ENCODE data around the gene ARMCX5. TPM values are rescaled to one million over a fixed set of nuclear protein-coding genes. Genes with fewer than 3 reads are reported as not detected.

Gene ARMCX5
- total RNA-seq, result 8.4 TPM

DNA sequence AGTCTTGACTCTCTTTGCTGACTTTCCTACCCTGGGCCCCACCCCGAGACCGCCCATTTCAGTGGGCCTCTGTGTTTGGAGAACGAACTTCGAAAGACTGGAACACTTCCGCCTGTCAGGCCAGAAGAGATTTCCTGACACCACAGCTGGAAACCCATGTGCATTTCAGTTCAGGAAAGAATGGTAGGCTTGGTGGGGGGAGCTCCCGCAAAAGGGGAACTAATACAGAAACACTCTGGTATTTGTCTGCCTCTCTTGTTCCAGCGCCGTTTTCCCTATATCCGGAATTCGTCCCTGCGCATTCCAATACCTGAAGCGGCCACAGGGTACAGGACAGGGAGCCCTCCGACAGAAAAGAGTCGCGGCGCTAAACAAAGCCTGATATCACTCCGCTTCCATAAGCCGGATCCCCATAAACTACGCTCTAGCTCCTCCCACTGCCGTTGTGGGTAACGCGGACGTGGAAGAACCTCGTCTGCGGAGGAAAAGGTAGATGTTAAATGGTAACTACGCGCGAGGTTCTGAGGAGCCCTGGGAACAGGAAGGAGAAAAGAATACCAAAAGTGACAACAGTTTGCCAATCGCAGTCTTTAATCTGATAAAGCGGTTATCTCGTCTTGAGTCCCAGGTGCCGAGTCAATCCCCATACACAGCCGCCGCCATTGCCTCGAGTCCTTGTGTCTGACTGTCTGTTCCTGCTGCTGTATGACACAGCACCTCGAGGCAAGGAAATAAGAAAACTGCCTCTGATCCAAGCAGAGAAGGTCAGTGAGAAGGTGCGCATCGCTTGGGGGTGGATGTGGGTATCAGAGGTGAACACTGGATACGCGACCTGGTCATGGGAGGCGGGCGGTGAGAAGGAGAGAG, at the start of gene ARMCX5:
Gene ARMCX5, plus strand, starts transcription at position 432 of the 867 bp plus-strand sequence. CDS start 2,627 bp downstream, outside the sequence.
- peak within 1 kb of the TSS; percentile 68 for H3K27ac ChIP-seq (ENCODE audit: low read depth, low read length)
- peaks cover 0 to 13% (median 5%) of the 10 kb centered on the region in 3 donors for H3K36me3 ChIP-seq (ENCODE audit: control insufficient read depth in 3 of 3, insufficient read depth in 3 of 3, low read length in 3 of 3)
- H3K27me3 ChIP-seq (ENCODE audit: control insufficient read depth in 3 of 3, insufficient read depth in 3 of 3, low read length in 3 of 3), result no peaks in the 10 kb centered on the region
- peak within 1 kb of the TSS; percentile 89 to 95 (median 93) for H3K4me3 ChIP-seq (ENCODE audit: low read length in 3 of 3)
- peaks cover 0 to 11% (median 0%) of the 10 kb centered on the region in 3 donors for H3K4me1 ChIP-seq (ENCODE audit: control insufficient read depth in 3 of 3, insufficient read depth in 3 of 3, low read length in 3 of 3)
- H3K9me3 ChIP-seq (ENCODE audit: control insufficient read depth in 3 of 3, low read length in 3 of 3), result no peaks in the 10 kb centered on the region
- H3K9ac ChIP-seq (ENCODE audit: low read depth in 1 of 3, low read length in 3 of 3), result peak within 1 kb of the TSS; percentile 69 to 85 (median 77)

DNA sequence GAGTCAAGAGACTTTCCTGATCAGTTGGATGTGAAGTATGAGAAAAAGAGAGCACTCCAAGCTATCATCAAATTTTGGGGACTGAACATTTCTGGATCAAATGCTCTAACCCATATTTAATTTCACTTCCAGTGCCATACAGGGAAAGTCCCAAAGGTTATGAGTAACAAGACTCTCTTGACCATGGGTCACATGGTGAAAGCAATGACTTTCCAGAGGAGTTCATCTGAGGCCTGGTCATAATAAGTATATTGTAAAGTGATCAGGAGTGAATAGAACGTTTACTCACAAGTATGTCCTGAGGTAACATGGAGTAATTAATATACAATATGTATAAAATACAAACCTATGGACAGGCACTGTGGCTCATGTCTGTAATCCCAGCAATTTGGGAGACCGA, 40.7 kb upstream of the ARMCX5 start:
- Histone ChIP-seq H3K9me3 (ENCODE audit: control insufficient read depth in 3 of 3, low read length in 3 of 3) (no peaks in the 10 kb centered on the region), H3K36me3 (ENCODE audit: control insufficient read depth in 3 of 3, insufficient read depth in 3 of 3, low read length in 3 of 3) (no peaks in the 10 kb centered on the region), H3K27ac (ENCODE audit: low read depth, low read length) (no peak overlapping the region), H3K4me3 (ENCODE audit: low read length in 3 of 3) (no peak overlapping the region), H3K27me3 (ENCODE audit: control insufficient read depth in 3 of 3, insufficient read depth in 3 of 3, low read length in 3 of 3) (no peaks in the 10 kb centered on the region), H3K9ac (ENCODE audit: low read depth in 1 of 3, low read length in 3 of 3) (no peak overlapping the region), H3K4me1 (ENCODE audit: control insufficient read depth in 3 of 3, insufficient read depth in 3 of 3, low read length in 3 of 3) (no peaks in the 10 kb centered on the region)

DNA sequence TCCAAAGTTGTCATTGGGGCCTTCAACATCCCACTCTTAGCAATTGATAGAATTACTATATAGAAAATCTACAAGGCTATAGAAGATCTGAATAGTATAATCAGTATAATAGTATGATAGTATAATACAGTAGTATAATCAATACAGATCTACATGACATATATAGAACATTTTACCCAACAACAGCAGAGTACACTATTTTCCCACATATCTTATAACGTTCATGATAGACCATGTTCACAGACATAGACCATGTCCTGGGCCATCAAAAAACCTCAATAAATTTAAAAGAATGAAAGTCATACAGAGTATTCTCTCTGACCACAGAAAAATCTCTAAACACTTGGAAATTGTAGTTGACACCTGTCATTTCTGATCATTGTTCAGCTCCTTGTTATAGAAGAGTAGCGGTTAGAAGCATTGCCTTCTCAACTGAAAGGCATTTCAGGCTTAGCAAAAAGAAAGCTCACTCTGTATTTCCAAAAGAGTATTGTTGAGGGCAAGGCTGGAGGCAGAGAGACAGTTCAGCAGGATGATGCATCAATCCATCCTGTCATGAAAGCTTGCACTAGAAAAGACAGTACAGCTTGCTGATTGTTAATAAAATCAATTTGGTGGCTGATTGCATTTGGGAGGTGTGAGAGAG, 38.8 kb upstream of the ARMCX5 start:
- H3K27ac ChIP-seq (ENCODE audit: low read depth, low read length), result no peak overlapping the region
- H3K9ac ChIP-seq (ENCODE audit: low read depth in 1 of 3, low read length in 3 of 3), result no peak overlapping the region
- H3K36me3 ChIP-seq (ENCODE audit: control insufficient read depth in 3 of 3, insufficient read depth in 3 of 3, low read length in 3 of 3), result no peaks in the 10 kb centered on the region
- no peak overlapping the region for H3K4me3 ChIP-seq (ENCODE audit: low read length in 3 of 3)
- no peaks in the 10 kb centered on the region for H3K4me1 ChIP-seq (ENCODE audit: control insufficient read depth in 3 of 3, insufficient read depth in 3 of 3, low read length in 3 of 3)
- no peaks in the 10 kb centered on the region for H3K9me3 ChIP-seq (ENCODE audit: control insufficient read depth in 3 of 3, low read length in 3 of 3)
- no peaks in the 10 kb centered on the region for H3K27me3 ChIP-seq (ENCODE audit: control insufficient read depth in 3 of 3, insufficient read depth in 3 of 3, low read length in 3 of 3)

DNA sequence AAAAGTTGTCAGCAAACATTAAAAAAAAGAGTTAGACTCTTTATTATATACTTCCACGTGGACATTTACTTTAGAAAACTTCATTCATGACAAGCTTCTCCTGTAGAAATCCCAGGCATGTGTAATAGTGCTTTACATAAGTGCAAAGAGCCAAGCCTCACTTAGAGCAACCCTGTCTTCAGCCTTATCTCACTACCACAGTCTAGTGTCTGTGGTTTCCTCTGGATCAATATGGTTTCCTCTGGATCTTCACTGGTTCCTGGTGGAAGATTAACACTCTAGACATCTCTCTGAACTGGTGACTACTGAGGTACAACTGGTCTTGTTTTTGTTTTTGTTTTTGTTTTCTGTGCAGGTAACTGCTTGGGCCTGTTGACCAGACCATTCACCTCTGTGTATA, 18.4 kb upstream of the ARMCX5 start:
- Histone ChIP-seq H3K27me3 (ENCODE audit: control insufficient read depth in 3 of 3, insufficient read depth in 3 of 3, low read length in 3 of 3) (no peaks in the 10 kb centered on the region), H3K4me3 (ENCODE audit: low read length in 3 of 3) (no peak overlapping the region), H3K36me3 (ENCODE audit: control insufficient read depth in 3 of 3, insufficient read depth in 3 of 3, low read length in 3 of 3) (no peaks in the 10 kb centered on the region), H3K4me1 (ENCODE audit: control insufficient read depth in 3 of 3, insufficient read depth in 3 of 3, low read length in 3 of 3) (no peaks in the 10 kb centered on the region), H3K9ac (ENCODE audit: low read depth in 1 of 3, low read length in 3 of 3) (no peak overlapping the region), H3K27ac (ENCODE audit: low read depth, low read length) (no peak overlapping the region), H3K9me3 (ENCODE audit: control insufficient read depth in 3 of 3, low read length in 3 of 3) (no peaks in the 10 kb centered on the region)

DNA sequence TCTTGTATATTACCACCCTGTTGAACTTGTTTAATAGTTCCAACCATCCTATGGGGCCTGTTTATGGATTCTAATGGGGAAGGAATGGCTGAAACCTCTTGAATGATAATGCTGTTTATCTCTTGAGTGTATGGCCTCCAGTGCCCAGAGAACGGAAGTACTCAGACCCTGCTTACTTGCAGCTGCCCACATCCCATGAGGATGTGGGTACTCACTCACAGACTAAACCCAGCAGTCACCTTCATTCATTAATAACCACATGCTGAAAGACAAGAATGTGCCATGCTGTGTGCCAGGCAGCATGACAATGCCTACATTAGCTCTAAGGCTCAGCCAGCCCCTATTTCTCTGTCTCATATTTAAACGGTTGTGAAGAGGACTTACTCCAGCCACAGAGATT, 5.9 kb upstream of the ARMCX5 start:
- Histone ChIP-seq H3K4me3 (ENCODE audit: low read length in 3 of 3) (no peak overlapping the region), H3K9me3 (ENCODE audit: control insufficient read depth in 3 of 3, low read length in 3 of 3) (no peaks in the 10 kb centered on the region), H3K27me3 (ENCODE audit: control insufficient read depth in 3 of 3, insufficient read depth in 3 of 3, low read length in 3 of 3) (no peaks in the 10 kb centered on the region), H3K27ac (ENCODE audit: low read depth, low read length) (no peak overlapping the region), H3K4me1 (ENCODE audit: control insufficient read depth in 3 of 3, insufficient read depth in 3 of 3, low read length in 3 of 3) (peaks cover 0 to under 1% (median 0%) of the 10 kb centered on the region in 3 donors), H3K36me3 (ENCODE audit: control insufficient read depth in 3 of 3, insufficient read depth in 3 of 3, low read length in 3 of 3) (no peaks in the 10 kb centered on the region), H3K9ac (ENCODE audit: low read depth in 1 of 3, low read length in 3 of 3) (no peak overlapping the region)

DNA sequence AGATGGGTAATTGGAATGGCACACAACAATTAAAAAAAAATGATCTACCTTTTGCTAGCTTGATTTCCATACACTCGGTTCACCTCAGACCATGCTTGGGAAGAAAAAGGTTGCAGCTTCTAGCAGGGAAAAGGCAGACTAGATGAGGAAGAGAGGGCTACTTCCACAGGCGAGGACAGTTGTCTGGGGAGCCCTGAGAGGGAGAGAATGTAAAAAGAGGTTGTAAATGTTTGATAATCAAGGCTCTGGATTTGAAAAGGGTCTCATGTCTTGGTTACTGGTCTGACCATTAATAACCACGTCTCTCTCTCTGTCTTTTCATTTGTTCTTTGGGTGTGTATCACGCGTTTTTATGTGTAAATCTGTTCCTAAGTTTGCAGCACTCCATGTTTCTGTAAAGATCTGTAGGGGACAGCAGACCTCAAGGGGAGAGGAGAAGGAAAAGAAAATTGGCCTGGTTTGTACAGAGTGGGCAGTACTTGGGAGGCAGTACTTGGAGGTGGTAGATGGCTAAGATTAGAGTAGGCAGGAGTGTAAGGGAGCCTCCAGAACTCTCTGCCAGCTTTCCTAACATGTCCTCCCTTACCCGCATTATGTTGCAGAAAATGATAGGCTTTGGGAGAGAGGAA, 750 bp downstream of the ARMCX5 start:
- Histone ChIP-seq H3K36me3 (ENCODE audit: control insufficient read depth in 3 of 3, insufficient read depth in 3 of 3, low read length in 3 of 3) (peaks cover 0 to 13% (median 5%) of the 10 kb centered on the region in 3 donors), H3K9ac (ENCODE audit: low read depth in 1 of 3, low read length in 3 of 3) (peak overlapping the region; percentile 69 to 85 (median 77)), H3K27ac (ENCODE audit: low read depth, low read length) (peak overlapping the region; percentile 68), H3K27me3 (ENCODE audit: control insufficient read depth in 3 of 3, insufficient read depth in 3 of 3, low read length in 3 of 3) (no peaks in the 10 kb centered on the region), H3K4me3 (ENCODE audit: low read length in 3 of 3) (peak overlapping the region; percentile 89 to 95 (median 93)), H3K4me1 (ENCODE audit: control insufficient read depth in 3 of 3, insufficient read depth in 3 of 3, low read length in 3 of 3) (peaks cover 0 to 11% (median 0%) of the 10 kb centered on the region in 3 donors), H3K9me3 (ENCODE audit: control insufficient read depth in 3 of 3, low read length in 3 of 3) (no peaks in the 10 kb centered on the region)

DNA sequence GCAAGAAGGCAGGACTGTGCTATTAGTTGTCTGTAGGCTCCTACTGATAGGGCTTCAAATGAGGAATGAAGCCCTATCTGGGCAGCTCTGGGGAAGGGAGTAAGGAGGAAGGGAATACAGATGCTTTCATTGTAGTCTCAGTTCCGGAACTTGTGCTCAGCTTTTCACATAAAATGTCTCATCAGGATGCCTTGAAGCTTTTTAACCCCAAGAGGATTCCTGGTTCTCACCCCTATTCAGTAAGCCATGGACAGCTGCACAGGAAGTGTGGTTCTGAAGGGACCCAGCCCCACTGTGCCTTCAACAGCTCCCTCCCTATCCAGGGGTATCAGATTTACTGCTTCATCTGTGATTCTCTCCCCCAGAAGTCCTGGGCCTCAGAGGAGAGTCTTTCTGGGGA, 5.0 kb downstream of the ARMCX5 start:
- Histone ChIP-seq H3K36me3 (ENCODE audit: control insufficient read depth in 3 of 3, insufficient read depth in 3 of 3, low read length in 3 of 3) (peaks cover 0 to 16% (median 5%) of the 10 kb centered on the region in 3 donors), H3K4me1 (ENCODE audit: control insufficient read depth in 3 of 3, insufficient read depth in 3 of 3, low read length in 3 of 3) (peaks cover 0 to 7% (median 0%) of the 10 kb centered on the region in 3 donors), H3K27ac (ENCODE audit: low read depth, low read length) (no peak overlapping the region), H3K4me3 (ENCODE audit: low read length in 3 of 3) (no peak overlapping the region), H3K9me3 (ENCODE audit: control insufficient read depth in 3 of 3, low read length in 3 of 3) (no peaks in the 10 kb centered on the region), H3K27me3 (ENCODE audit: control insufficient read depth in 3 of 3, insufficient read depth in 3 of 3, low read length in 3 of 3) (no peaks in the 10 kb centered on the region), H3K9ac (ENCODE audit: low read depth in 1 of 3, low read length in 3 of 3) (no peak overlapping the region)

DNA sequence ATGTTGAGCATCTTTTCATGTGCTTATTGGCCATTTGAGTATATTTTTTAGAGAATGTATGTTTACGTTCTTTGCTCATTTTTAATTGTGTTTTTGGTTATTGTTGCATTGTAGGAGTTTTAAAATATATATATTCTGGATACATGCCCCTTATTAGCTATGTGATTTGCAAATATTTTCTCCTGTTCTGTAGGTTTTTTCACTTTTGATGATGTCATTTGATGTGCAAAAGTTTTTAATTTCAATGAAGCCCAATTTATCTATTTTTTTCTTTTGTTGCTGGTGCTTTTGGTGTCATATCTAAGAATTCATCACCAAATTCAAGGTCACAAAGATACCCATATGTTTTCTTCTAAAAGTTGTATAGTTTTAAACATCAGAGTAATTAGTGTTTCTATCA, 6.8 kb downstream of the ARMCX5 start:
- no peak overlapping the region for H3K9ac ChIP-seq (ENCODE audit: low read depth in 1 of 3, low read length in 3 of 3)
- H3K9me3 ChIP-seq (ENCODE audit: control insufficient read depth in 3 of 3, low read length in 3 of 3), result no peaks in the 10 kb centered on the region
- peaks cover 0 to 16% (median 5%) of the 10 kb centered on the region in 3 donors for H3K36me3 ChIP-seq (ENCODE audit: control insufficient read depth in 3 of 3, insufficient read depth in 3 of 3, low read length in 3 of 3)
- H3K27ac ChIP-seq (ENCODE audit: low read depth, low read length), result no peak overlapping the region
- H3K27me3 ChIP-seq (ENCODE audit: control insufficient read depth in 3 of 3, insufficient read depth in 3 of 3, low read length in 3 of 3), result no peaks in the 10 kb centered on the region
- no peak overlapping the region for H3K4me3 ChIP-seq (ENCODE audit: low read length in 3 of 3)
- H3K4me1 ChIP-seq (ENCODE audit: control insufficient read depth in 3 of 3, insufficient read depth in 3 of 3, low read length in 3 of 3), result peaks cover 0 to 2% (median 0%) of the 10 kb centered on the region in 3 donors

DNA sequence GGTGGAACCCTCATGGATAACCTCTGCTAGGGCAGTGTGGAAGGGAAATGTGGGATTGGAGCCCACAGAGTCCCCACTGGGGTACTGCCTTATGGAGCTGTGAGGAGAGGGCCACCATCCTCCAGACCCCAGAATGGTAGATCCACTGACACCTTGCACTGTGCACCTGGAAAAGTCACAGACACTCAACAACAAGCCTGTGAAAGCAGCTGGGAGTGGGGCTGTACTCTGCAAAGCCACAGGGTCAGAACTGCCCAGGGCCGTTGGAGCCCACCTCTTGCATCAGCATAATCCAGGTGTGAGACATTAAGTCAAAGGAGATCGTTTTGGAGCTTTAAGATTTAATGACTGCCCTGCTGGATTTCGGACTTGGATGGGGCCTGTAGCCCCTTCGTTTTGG, 11.6 kb downstream of the ARMCX5 start:
- Histone ChIP-seq H3K9ac (ENCODE audit: low read depth in 1 of 3, low read length in 3 of 3) (no peak overlapping the region), H3K27ac (ENCODE audit: low read depth, low read length) (no peak overlapping the region), H3K36me3 (ENCODE audit: control insufficient read depth in 3 of 3, insufficient read depth in 3 of 3, low read length in 3 of 3) (no peaks in the 10 kb centered on the region)

DNA sequence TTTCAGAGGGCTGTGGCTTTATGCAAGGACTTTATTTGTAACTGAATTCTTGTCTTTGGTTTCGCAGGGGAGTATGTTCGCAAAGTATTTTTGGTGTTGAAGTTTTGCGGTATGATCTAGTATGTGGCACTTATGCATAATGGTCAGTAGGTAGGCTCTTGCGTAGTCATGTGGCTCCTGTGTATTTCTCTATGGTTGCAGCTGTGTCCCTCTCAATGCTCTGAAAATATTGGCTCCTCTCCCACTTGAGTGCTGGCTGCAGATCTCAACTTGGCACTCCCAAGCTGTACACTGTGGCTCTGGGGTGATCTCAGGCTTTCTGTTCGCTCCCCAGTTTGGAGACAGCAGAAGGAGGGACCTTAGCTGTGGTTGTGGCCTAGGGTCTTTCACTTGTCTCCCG, 24.8 kb downstream of the ARMCX5 start:
- H3K4me1 ChIP-seq (ENCODE audit: control insufficient read depth in 3 of 3, insufficient read depth in 3 of 3, low read length in 3 of 3), result no peaks in the 10 kb centered on the region
- H3K27me3 ChIP-seq (ENCODE audit: control insufficient read depth in 3 of 3, insufficient read depth in 3 of 3, low read length in 3 of 3), result no peaks in the 10 kb centered on the region
- H3K27ac ChIP-seq (ENCODE audit: low read depth, low read length), result no peak overlapping the region
- H3K9me3 ChIP-seq (ENCODE audit: control insufficient read depth in 3 of 3, low read length in 3 of 3), result no peaks in the 10 kb centered on the region
- no peaks in the 10 kb centered on the region for H3K36me3 ChIP-seq (ENCODE audit: control insufficient read depth in 3 of 3, insufficient read depth in 3 of 3, low read length in 3 of 3)
- H3K9ac ChIP-seq (ENCODE audit: low read depth in 1 of 3, low read length in 3 of 3), result no peak overlapping the region
- H3K4me3 ChIP-seq (ENCODE audit: low read length in 3 of 3), result no peak overlapping the region

More for the DNA sequence above, 11.6 kb downstream of the ARMCX5 start:
- Histone ChIP-seq H3K4me1 (ENCODE audit: control insufficient read depth in 3 of 3, insufficient read depth in 3 of 3, low read length in 3 of 3) (no peaks in the 10 kb centered on the region), H3K27me3 (ENCODE audit: control insufficient read depth in 3 of 3, insufficient read depth in 3 of 3, low read length in 3 of 3) (no peaks in the 10 kb centered on the region), H3K9me3 (ENCODE audit: control insufficient read depth in 3 of 3, low read length in 3 of 3) (no peaks in the 10 kb centered on the region), H3K4me3 (ENCODE audit: low read length in 3 of 3) (no peak overlapping the region)

Measured in skeletal muscle tissue (tissue), 4 donors.